ENCODE results near the gene KLRF2. TPM values are rescaled to one million over a fixed set of nuclear protein-coding genes. Genes with fewer than 3 reads are reported as not detected.

Gene KLRF2
- total RNA-seq, 1 experiment from 2014 or later = not detected

- no peaks in the 10 kb centered on the region for H3K79me2 ChIP-seq (ENCODE audit: insufficient read depth, low read length)
- no peak for TF ChIP-seq CTCF (conservative IDR thresholded peaks at IDR 0.05)
- Mint-ChIP-seq H3K9me3 (peaks cover 33 to 43% of the 10 kb centered on the region in 2 experiments), H3K4me3 (peak overlapping the region in 1 of 2 experiments; percentile 38; a peak in 2 of 5 replicates), H3K27me3 (ENCODE audit: low read depth) (0 out of 2 replicates have a peak, but pooled peaks cover 2% of the 10 kb centered on the region), H3K36me3 (ENCODE audit: insufficient read depth in 1 of 3, low read depth in 3 of 3) (peaks cover 21 to 42% (median 38%) of the 10 kb centered on the region in 3 experiments), H3K27ac (peak overlapping the region in 1 of 3 experiments; percentile 35; a peak in 1 of 7 replicates), H3K4me1 (no peaks in the 10 kb centered on the region)
- H3K4me1 ChIP-seq (ENCODE audit: insufficient read depth, low read length) = no peaks in the 10 kb centered on the region
- no peak overlapping the region for H4K91ac ChIP-seq (ENCODE audit: insufficient read length, low read depth, low read length)
- no peak overlapping the region for H3K18ac ChIP-seq (ENCODE audit: insufficient read length, low read depth, low read length)
- H3K4me2 ChIP-seq (ENCODE audit: insufficient read depth, insufficient read length, low read length) = peak overlapping the region; percentile 49
- H2AK5ac ChIP-seq (ENCODE audit: insufficient read length, low read length) = no peak overlapping the region
- H2BK5ac ChIP-seq (ENCODE audit: insufficient read length, low read length) = no peak overlapping the region
- H3K23ac ChIP-seq (ENCODE audit: insufficient read length, low read depth, low read length) = no peak overlapping the region
- no peak overlapping the region for H2BK15ac ChIP-seq (ENCODE audit: low read depth, low read length)
- H3K27me3 ChIP-seq (ENCODE audit: insufficient read depth, low read length) = no peaks in the 10 kb centered on the region
- H3K79me1 ChIP-seq (ENCODE audit: insufficient read depth, low read depth, low read length, poor library complexity, severe bottlenecking) = no peaks in the 10 kb centered on the region
- H3K56ac ChIP-seq (ENCODE audit: insufficient read length, low read depth, low read length) = no peak overlapping the region
- H2BK12ac ChIP-seq (ENCODE audit: insufficient read length, low read depth, low read length) = no peak overlapping the region
- no peak overlapping the region for H2BK20ac ChIP-seq (ENCODE audit: low read depth, low read length, poor library complexity, severe bottlenecking)
- H3K27ac ChIP-seq (ENCODE audit: insufficient read length, low read depth, low read length) = no peak overlapping the region
- no peaks in the 10 kb centered on the region for H3K23me2 ChIP-seq (ENCODE audit: insufficient read length, low read depth, low read length, poor library complexity, severe bottlenecking)
- H4K5ac ChIP-seq (ENCODE audit: insufficient read length, low read depth, low read length) = no peak overlapping the region
- no peak overlapping the region for H4K8ac ChIP-seq (replicated peaks; ENCODE audit: insufficient read length, low read depth, low read length)
- no peaks in the 10 kb centered on the region for H4K20me1 ChIP-seq (ENCODE audit: control insufficient read depth, insufficient read depth, insufficient read length)
- H2AFZ ChIP-seq (ENCODE audit: low read length) = no peak overlapping the region
- DNase-seq = no peak
- H3K9ac ChIP-seq (ENCODE audit: extremely low read depth, insufficient read length, low read length) = peak overlapping the region; percentile 76
- H3T11ph ChIP-seq (ENCODE audit: low read length) = no peak overlapping the region
- H3K4ac ChIP-seq (ENCODE audit: low read depth, low read length) = no peak overlapping the region
- no peak overlapping the region for H2BK120ac ChIP-seq (ENCODE audit: low read depth, low read length, poor library complexity, severe bottlenecking)
- H3K9me3 ChIP-seq (ENCODE audit: control insufficient read depth, low read depth, low read length) = peaks cover 13% of the 10 kb centered on the region
- H3K14ac ChIP-seq (ENCODE audit: insufficient read depth, low read length) = no peak overlapping the region
Measured at GRCh38 chr12:9909724-9910123, 28.4 kb downstream of the KLRF2 start.

All from H9 (cell line).